Spleen (tissue), 11 donors: ENCODE results near the gene CXXC5. TPM values are rescaled to one million over a fixed set of nuclear protein-coding genes. Genes with fewer than 3 reads are reported as not detected.

Source experiments
- DNase-seq: peaks from one replicate; pipeline ENCODE4 v3.0.0-alpha.2; 2020
- H3K27ac ChIP-seq, 8 donors: fragments of 200-600 bp; sonication (generic) in 7 of 8; 1 replicate in 4 of 8; 2 replicates in 4 of 8; pipeline versions ENCODE4 v1.5.0 to v1.8.0; 2016 to 2021; ENCODE audit warnings: inconsistent platforms in 4 of 8, mild to moderate bottlenecking in 4 of 8, moderate library complexity in 1 of 8
- H3K27me3 ChIP-seq, 7 donors: fragments of 200-600 bp; sonication (generic) in 6 of 7; replicated peaks in 1 of 7; 1 replicate in 4 of 7; 2 replicates in 3 of 7; pipeline versions ENCODE4 v1.5.0 to v1.8.0; 2016 to 2021; ENCODE audit warnings: inconsistent platforms in 3 of 7, mild to moderate bottlenecking in 1 of 7
- H3K36me3 ChIP-seq, 6 donors: fragments of 200-600 bp; sonication (generic) in 5 of 6; 1 replicate in 4 of 6; 2 replicates in 2 of 6; pipeline versions ENCODE4 v1.5.0 to v1.8.0; 2016 to 2021; ENCODE audit warnings: inconsistent platforms in 2 of 6
- H3K4me1 ChIP-seq, 6 donors: fragments of 200-600 bp; sonication (generic) in 5 of 6; 1 replicate in 3 of 6; 2 replicates in 3 of 6; pipeline versions ENCODE4 v1.5.0 to v1.8.0; 2016 to 2021; ENCODE audit warnings: inconsistent platforms in 3 of 6
- H3K4me3 ChIP-seq, 8 donors: fragments of 200-600 bp; sonication (generic) in 7 of 8; 1 replicate in 4 of 8; 2 replicates in 4 of 8; pipeline versions ENCODE4 v1.5.0 to v1.8.0; 2016 to 2021; ENCODE audit warnings: inconsistent platforms in 4 of 8, mild to moderate bottlenecking in 4 of 8, moderate library complexity in 2 of 8
- H3K9me3 ChIP-seq, 8 donors: fragments of 200-600 bp; sonication (generic) in 7 of 8; 1 replicate in 4 of 8; 2 replicates in 4 of 8; pipeline versions ENCODE4 v1.5.0 to v1.8.0; 2016 to 2021; ENCODE audit warnings: inconsistent platforms in 4 of 8
- POLR2A ChIP-seq, 3 donors: fragments of 450-650 bp; IDR thresholded peaks; one replicate each; pipeline ENCODE4 v1.5.1; 2017; ENCODE audit warnings: antibody characterized with exemption in 3 of 3, mild to moderate bottlenecking in 1 of 3
- POLR2AphosphoS5 ChIP-seq, 3 donors: sonication (generic); formaldehyde crosslinking; IDR thresholded peaks; one replicate each; pipeline ENCODE4 v1.5.1; 2017; ENCODE audit warnings: antibody characterized with exemption in 3 of 3
- WGBS, 5 donors: extraction: QIAGEN DNeasy Blood & Tissue Kit in 3 of 5; methylation state at CpG; one replicate each; pipeline versions ENCODE4 v1.1.5 to v1.1.7; 2013 to 2018; 5-methylcytosine and 5-hydroxymethylcytosine counted together
- intact Hi-C: fragments of 100-400 bp; cut with DNase I; formaldehyde crosslinking; loops from one replicate; pipeline ENCODE4 v1.15.0; 2023; ENCODE audit warnings: low total_unique reads
- polyA plus RNA-seq, 3 donors: library from polyadenylated mRNA; stranded (reverse); fragments of 200-250 nt; gene quantifications; one replicate each; pipeline ENCODE4 v1.2.1, GENCODE V29; 2013
- total RNA-seq, 7 donors: library from RNA; depleted of rRNA in 3 of 7; stranded (reverse); fragments of >200 nt in 3 of 7; fragmentation: NEBNext Ultra II Directional in 4 of 7; extraction: Animal tissue kit (Norgen Biotek cat#: 25700) in 4 of 7; gene quantifications; one replicate each; pipeline versions ENCODE4 v1.1.0 to v1.2.1, GENCODE V29; 2016 to 2021
- TF ChIP-seq, protein P1 (sequence below), 11 experiments: fragments of 200-600 bp in 7 of 11; fragments of 450-650 bp in 4 of 11; sonication (generic) in 4 of 11; IDR thresholded peaks in 8 of 11; conservative IDR thresholded peaks in 3 of 11; 1 replicate in 7 of 11; 2 replicates in 4 of 11; pipeline versions ENCODE4 v1.4.0 to v1.8.0; 2016 to 2021; ENCODE audit warnings: antibody characterized with exemption in 11 of 11, inconsistent platforms in 4 of 11, mild to moderate bottlenecking in 1 of 11
- donor health status: healthy with polysubstance abuse.
- donor health status: DM: no; HTN: no; CAD: no; lungs with moderate emphysema.
- donor health status: DM: no; HTN: no; CAD: no.
- donor health status: Bipolar disorder and iron deficiency.
- donor health status: healthy.
- donor health status: DM: no; HTN: no; CAD: no.
- donor health status: DM: yes; HTN: yes; CAD: no.

The CXXC5 gene
- total and polyA plus RNA-seq, 10 donors = 46.4 to 69.5 (median 62.0) TPM

- peaks cover 16 to 72% (median 45%) of the 10 kb centered on the region in 6 donors for H3K4me1 ChIP-seq
- H3K36me3 ChIP-seq = peaks cover 0 to 49% (median 28%) of the 10 kb centered on the region in 6 donors
- DNase-seq = no peak
- WGBS, 5 donors = 71 to 78% (median 75%) methylated on average over 18 to 22 of the region's 22 CpGs
- intact Hi-C loops = no loop called here
- H3K27me3 ChIP-seq = no peaks in the 10 kb centered on the region
- TF ChIP-seq POLR2AphosphoS5 (IDR thresholded peaks at IDR 0.05) = peak in 2 of 3 donors; percentile 45 to 61
- TF ChIP-seq POLR2A (IDR thresholded peaks at IDR 0.05) = no peak
- H3K4me3 ChIP-seq = no peak overlapping the region
- peak overlapping the region in 6 of 8 donors; percentile 21 to 48 (median 39) for H3K27ac ChIP-seq
- H3K9me3 ChIP-seq = no peaks in the 10 kb centered on the region
Measured at GRCh38 chr5:139677736-139678613, 29.8 kb downstream of the CXXC5 start.

DNA sequence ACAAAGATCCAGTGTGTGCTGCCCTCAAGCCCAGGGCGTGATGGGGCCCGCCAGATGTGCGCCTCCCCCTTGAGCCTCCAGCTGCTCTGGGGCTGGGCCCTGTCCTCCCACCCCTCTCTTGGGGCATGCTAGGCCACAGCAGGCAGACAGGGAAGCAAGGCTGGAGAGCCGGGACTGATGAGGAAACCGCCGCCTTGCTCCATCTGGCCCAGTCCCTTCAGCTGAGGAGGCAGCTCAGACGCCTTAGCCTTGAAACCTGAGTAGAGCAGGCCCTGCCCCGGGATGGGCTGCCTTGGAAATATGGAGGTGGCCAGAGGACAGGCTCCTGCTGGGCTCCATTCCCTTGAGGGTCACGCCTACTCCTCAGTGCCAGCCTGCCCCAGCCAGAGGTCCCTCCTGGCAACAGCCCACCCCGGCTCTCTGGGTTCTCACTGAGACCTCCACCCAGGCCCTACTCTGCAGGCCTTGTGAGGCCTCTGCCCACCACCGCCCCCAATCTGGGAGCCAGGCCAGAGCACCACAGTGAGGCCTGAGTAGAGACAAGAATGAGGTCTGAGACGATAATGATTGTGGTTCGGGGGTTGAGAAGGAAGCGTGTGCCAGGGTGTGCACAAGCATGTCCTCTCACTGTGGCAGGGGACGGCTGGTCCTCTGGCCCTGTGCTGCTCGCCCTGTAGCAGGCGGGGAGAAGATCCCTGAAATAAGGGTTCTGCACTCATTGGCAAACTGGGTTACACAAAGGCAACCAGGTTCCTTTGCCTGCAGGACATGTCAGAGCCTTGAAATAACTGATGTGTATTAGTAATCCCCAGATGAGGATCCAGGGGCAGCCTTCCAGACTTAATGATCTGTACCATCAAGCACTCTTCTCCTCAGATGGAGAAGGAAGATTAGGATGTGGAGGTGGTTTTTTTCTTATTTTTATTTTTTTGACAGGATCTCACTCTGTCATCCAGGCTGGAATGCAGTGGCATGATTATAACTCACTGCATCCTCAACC is 30.9 kb downstream of the CXXC5 start:
- intact Hi-C loops = no loop called here
- Histone ChIP-seq H3K27me3 (no peaks in the 10 kb centered on the region), H3K4me1 (peaks cover 12 to 72% (median 48%) of the 10 kb centered on the region in 6 donors), H3K4me3 (no peak overlapping the region), H3K27ac (peak overlapping the region in 6 of 8 donors; percentile 22 to 47 (median 36)), H3K9me3 (no peaks in the 10 kb centered on the region), H3K36me3 (peaks cover 0 to 60% (median 31%) of the 10 kb centered on the region in 6 donors)
- TF ChIP-seq POLR2AphosphoS5 (IDR thresholded peaks at IDR 0.05) (peak in 2 of 3 donors; percentile 25 to 37), POLR2A (IDR thresholded peaks at IDR 0.05) (no peak)
- DNase-seq = no peak
- WGBS, 5 donors = 70 to 80% (median 76%) methylated on average over 10 to 17 of the region's 17 CpGs

- WGBS, 5 donors = 84 to 96% (median 94%) methylated on average over 15 to 36 of the region's 36 CpGs
- H3K4me3 ChIP-seq = no peak overlapping the region
- no peak for DNase-seq
- no peaks in the 10 kb centered on the region for H3K27me3 ChIP-seq
- no peaks in the 10 kb centered on the region for H3K9me3 ChIP-seq
- TF ChIP-seq, protein P1, sequence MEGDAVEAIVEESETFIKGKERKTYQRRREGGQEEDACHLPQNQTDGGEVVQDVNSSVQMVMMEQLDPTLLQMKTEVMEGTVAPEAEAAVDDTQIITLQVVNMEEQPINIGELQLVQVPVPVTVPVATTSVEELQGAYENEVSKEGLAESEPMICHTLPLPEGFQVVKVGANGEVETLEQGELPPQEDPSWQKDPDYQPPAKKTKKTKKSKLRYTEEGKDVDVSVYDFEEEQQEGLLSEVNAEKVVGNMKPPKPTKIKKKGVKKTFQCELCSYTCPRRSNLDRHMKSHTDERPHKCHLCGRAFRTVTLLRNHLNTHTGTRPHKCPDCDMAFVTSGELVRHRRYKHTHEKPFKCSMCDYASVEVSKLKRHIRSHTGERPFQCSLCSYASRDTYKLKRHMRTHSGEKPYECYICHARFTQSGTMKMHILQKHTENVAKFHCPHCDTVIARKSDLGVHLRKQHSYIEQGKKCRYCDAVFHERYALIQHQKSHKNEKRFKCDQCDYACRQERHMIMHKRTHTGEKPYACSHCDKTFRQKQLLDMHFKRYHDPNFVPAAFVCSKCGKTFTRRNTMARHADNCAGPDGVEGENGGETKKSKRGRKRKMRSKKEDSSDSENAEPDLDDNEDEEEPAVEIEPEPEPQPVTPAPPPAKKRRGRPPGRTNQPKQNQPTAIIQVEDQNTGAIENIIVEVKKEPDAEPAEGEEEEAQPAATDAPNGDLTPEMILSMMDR (IDR thresholded peaks at IDR 0.05 in 8 of 11, conservative IDR thresholded peaks at IDR 0.05 in 3 of 11) = no peak
- TF ChIP-seq POLR2A (IDR thresholded peaks at IDR 0.05) (no peak), POLR2AphosphoS5 (IDR thresholded peaks at IDR 0.05) (peak in 1 of 3 donors; percentile 67)
- H3K4me1 ChIP-seq = peaks cover 0 to 72% (median 49%) of the 10 kb centered on the region in 6 donors
- H3K36me3 ChIP-seq = peaks cover 0 to 75% (median 31%) of the 10 kb centered on the region in 6 donors
- H3K27ac ChIP-seq = no peak overlapping the region
- intact Hi-C loops = no loop called here
Measured at GRCh38 chr5:139680368-139681111, 32.4 kb downstream of the CXXC5 start.

DNA sequence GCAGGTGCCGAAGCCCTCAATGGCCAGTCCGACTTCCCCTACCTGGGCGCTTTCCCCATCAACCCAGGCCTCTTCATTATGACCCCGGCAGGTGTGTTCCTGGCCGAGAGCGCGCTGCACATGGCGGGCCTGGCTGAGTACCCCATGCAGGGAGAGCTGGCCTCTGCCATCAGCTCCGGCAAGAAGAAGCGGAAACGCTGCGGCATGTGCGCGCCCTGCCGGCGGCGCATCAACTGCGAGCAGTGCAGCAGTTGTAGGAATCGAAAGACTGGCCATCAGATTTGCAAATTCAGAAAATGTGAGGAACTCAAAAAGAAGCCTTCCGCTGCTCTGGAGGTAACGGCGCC is 32.9 kb downstream of the CXXC5 start:
- peaks cover 0 to 73% (median 49%) of the 10 kb centered on the region in 6 donors for H3K4me1 ChIP-seq
- peak in 1 of 3 donors; percentile 23 for TF ChIP-seq POLR2AphosphoS5 (IDR thresholded peaks at IDR 0.05)
- no peak for TF ChIP-seq POLR2A (IDR thresholded peaks at IDR 0.05)
- 95 to 98% (median 95%) methylated on average over 22 of the region's 22 CpGs for WGBS, 5 donors
- H3K36me3 ChIP-seq = peaks cover 0 to 78% (median 31%) of the 10 kb centered on the region in 6 donors
- H3K27me3 ChIP-seq = no peaks in the 10 kb centered on the region
- H3K27ac ChIP-seq = no peak overlapping the region
- no peak for DNase-seq
- H3K9me3 ChIP-seq = no peaks in the 10 kb centered on the region
- intact Hi-C loops = no loop called here
- H3K4me3 ChIP-seq = no peak overlapping the region

- Histone ChIP-seq H3K4me1 (peaks cover 0 to 76% (median 52%) of the 10 kb centered on the region in 6 donors), H3K4me3 (no peak overlapping the region), H3K27ac (peak overlapping the region in 1 of 8 donors; percentile 4), H3K36me3 (peaks cover 0 to 78% (median 31%) of the 10 kb centered on the region in 6 donors), H3K9me3 (no peaks in the 10 kb centered on the region), H3K27me3 (no peaks in the 10 kb centered on the region)
- DNase-seq = no peak
- TF ChIP-seq POLR2AphosphoS5 (IDR thresholded peaks at IDR 0.05) (no peak), POLR2A (IDR thresholded peaks at IDR 0.05) (no peak)
- TF ChIP-seq, protein P1 (IDR thresholded peaks at IDR 0.05 in 8 of 11, conservative IDR thresholded peaks at IDR 0.05 in 3 of 11) = no peak
- intact Hi-C loops = no loop called here
Measured at GRCh38 chr5:139681466-139681865, 33.3 kb downstream of the CXXC5 start.
